ENCODE measurements around the gene ATP6V0E2.
A peak's percentile ranks its signal among the peaks of the same experiment; 100 is the strongest.
"Not testable (repeated sequence)": the region's sequence is repeated elsewhere in the genome, so short reads cannot be mapped to it uniquely, and the experiment has no call there.

Gene ATP6V0E2

DNA sequence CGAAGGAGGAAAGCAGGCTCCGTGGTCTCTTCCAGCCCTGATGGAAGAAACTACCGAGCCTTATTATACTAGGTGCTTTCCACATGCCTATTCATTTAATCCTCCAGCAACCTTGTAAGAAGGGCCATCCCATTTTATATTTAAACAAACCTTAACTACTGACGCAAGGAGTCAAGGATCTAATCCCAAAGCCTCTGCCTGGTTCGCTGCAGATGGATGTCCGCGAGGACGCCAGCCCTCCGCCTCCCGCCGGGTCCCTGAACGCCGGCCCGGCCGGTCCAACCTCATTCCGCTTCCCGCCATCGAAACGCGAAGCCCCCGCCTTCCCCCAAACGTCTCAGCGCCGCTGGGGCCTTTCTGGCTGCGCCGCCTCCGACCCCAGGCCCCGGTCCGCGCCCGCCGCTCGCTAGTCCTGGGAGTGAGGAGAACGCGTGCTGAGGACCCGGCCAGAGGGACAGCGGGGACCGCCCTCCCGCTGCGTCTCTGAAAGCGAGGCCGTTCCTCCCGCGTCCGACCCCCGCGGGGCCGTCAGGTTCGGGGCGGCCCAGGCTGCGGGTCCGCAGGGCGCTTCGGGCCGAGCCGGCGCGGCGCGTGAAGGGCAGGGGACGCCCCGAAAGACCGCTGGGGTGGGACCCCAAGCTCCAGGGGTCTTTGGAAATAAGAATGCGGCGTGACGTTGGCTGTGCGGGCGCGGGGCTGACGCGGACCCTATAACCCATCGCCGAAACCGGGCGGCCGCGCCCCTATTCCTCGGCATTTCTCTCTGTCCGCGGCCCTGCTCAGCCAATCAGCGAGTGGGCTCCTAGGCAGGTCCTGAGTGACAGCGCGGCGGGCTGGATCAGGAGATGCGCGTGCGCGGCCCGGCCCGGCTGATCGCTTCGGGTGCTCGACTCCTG, at the start of gene ATP6V0E2:
TSS of gene ATP6V0E2 (plus strand) at position 896 of the 896 bp plus-strand sequence. CDS start 97 bp downstream, outside the sequence.
- peak; percentile 95 for DNase-seq (ENCODE audit: low spot score)

- DNase-seq (ENCODE audit: low spot score): no peak
These were observed 49.4 kb upstream of the ATP6V0E2 start for GRCh38 chr7:149824301-149824741.

- no peak for DNase-seq (ENCODE audit: low spot score)
These were observed 48.8 kb upstream of the ATP6V0E2 start for GRCh38 chr7:149824748-149825566.

GRCh38 chr7:149825567-149826343, 48.0 kb upstream of the ATP6V0E2 start:
- DNase-seq (ENCODE audit: low spot score): no peak

GRCh38 chr7:149826344-149827088, 47.3 kb upstream of the ATP6V0E2 start:
- DNase-seq (ENCODE audit: low spot score): no peak

GRCh38 chr7:149827089-149827981, 46.4 kb upstream of the ATP6V0E2 start:
- DNase-seq (ENCODE audit: low spot score): no peak

DNA sequence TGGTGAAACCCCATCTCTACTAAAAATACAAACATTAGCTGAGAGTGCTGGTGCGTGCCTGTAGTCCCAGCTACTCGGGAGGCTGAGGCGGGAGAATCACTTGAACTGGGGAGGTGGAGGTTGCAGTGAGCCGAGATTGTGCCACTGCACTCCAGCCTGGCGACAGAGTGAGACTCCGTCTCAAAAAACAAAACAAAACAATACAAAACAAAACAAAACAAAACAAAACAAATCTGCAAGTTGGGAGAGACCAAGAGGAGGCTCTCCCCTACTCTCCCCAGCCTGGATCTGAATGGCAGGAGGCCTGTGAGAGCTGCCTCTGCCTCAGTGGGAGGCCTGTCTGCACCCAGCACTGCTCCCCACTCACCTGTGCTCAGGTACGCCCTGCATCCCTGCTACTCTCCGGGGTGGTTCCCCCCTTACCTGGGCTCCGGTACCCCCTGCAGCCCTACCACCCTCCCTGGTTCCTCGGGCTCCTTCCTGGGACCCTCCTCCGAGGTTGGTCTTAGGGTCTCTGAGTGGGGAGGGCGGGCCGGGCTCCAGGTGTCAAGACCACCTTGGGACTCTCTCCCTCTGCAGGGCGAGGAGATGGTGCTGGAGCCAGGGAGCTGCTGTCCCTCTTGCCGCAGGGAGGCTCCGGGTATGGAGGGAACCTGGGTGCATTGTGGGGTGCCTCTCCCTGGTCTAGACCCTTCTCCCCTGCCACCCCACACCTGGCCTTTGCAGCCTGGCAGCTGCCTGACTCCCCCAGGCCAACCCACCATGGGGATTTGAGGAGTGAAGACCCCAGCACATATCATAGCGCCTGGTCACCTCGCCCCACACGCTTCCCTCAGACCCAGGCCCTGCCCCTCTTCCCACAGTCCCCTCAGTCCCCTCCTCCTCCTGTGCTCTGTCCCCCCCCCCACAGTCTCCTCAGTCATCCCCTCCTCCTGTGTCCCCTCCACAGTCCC, 45.1 kb upstream of the ATP6V0E2 start:
- no peak for DNase-seq (ENCODE audit: low spot score)

DNA sequence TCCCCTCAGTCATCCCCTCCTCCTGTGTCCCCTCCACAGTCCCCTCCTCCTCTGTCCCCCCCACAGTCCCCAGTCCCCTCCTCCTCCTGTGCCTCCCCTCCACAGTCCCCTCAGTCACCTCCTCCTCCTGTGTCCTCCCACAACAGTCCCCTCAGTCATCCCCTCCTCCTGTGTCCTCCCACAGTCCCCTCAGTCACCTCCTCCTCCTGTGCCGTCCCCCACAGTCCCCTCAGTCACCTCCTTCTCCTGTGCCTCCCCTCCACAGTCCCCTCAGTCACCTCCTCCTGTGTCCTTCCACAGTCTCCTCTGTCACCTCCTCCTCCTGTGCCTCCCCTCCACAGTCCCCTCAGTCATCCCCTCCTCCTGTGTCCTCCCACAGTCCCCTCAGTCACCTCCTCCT, 43.2 kb upstream of the ATP6V0E2 start:
- not testable (repeated sequence) for DNase-seq (ENCODE audit: low spot score)

DNA sequence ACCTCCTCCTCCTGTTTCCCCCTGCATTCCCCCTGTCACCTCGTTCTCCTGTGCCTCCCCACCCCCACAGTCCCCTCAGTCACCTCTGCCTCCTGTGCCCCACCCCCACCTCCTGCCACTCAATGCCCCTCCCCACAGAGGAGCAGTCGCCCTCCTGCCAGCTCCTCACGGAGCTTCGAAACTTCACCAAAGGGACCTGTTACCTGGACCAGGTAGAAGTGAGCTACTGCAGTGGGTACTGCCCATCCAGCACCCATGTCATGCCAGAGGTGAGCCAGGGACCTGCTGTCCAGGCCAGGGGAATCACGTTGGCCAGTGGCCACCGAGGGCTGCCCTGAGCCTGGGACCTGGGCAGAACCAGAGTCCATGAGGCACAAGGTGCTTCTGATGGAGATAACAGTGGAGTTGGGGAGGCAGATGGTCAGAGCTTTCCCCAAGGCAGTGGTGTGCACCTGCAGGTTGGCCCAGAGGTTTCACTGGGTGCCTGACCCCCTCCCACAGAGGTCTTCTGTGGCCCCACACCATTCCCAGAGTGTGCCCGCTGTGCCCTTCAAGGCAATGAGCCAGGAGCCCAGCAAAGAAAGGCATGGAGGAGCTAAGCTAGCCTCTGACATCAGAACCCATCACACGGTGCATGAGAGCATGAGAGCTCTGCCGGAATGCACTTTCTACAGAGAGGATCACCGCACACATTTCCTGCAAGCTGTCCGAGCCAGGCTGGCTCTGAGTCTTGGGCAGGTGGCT, 42.6 kb upstream of the ATP6V0E2 start:
- DNase-seq (ENCODE audit: low spot score): no peak

- no peak for DNase-seq (ENCODE audit: low spot score)
These were observed 42.0 kb upstream of the ATP6V0E2 start for GRCh38 chr7:149831741-149832219.

DNA sequence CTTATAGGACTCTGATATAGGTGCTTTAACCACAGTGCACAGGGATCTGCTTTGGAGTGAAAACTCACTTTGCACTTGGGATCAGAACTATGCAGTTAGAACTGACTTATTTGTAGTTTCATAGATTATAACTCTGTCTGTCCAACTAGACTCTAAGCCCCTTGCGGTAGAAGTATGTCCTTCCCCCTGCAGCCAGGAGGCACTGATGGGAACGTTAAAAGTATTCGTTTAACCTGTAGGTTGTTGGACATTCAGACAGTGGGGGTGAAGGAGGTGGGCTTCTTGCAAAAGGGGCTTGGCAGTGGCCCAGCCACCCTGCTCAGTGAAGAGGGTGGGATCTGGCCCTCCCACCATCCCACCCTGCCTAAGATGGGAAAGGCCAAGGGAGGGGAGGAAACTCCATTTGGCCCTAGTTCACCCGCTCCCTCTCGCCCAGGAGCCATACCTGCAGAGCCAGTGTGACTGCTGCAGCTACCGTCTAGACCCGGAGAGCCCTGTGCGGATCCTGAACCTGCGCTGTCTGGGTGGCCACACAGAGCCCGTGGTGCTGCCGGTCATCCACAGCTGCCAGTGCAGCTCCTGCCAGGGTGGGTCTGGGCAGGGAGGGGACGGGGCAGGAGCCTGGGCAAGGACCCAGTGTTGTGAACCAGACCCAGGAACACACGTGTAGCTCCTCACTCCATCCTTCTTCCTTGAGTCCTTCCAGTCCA, 41.3 kb upstream of the ATP6V0E2 start:
- no peak for DNase-seq (ENCODE audit: low spot score)

- DNase-seq (ENCODE audit: low spot score): no peak
These were observed 40.2 kb upstream of the ATP6V0E2 start for GRCh38 chr7:149833495-149834130.

- DNase-seq (ENCODE audit: low spot score): no peak
These were observed 39.2 kb upstream of the ATP6V0E2 start for GRCh38 chr7:149834601-149835000.

- no peak for DNase-seq (ENCODE audit: low spot score)
These were observed 37.3 kb upstream of the ATP6V0E2 start for GRCh38 chr7:149836434-149836833.

DNA sequence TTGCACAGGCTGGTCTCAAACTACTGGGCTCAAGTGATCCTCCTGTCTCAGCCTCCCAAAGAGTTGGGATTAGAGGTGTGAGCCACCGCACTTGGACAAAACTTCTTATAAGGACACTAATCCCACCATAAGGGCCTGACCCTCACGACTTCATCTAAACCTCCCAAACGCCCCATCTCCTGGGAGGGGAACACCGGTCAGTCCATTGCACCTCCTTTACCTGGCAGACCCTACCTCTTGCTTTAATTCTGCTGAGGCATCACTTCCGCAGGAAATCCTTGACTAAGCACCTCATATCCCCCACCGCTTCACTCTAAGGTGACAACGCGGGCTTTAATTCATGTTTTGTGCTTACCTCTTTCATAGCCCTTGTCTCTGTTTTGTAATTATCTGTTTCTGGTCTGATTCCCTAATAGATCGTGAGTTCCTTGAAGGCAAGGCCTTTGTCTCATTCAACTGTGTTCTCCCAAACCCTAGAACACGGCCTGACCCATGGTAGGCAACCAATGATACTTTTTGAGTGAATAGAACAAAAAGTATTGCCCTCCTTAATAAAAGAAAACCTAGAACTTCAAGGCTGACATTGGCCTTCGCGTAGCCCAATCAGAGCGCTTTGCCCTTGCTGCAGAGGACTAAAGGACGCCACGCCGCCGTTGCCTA, 36.1 kb upstream of the ATP6V0E2 start:
- no peak for DNase-seq (ENCODE audit: low spot score)

DNA sequence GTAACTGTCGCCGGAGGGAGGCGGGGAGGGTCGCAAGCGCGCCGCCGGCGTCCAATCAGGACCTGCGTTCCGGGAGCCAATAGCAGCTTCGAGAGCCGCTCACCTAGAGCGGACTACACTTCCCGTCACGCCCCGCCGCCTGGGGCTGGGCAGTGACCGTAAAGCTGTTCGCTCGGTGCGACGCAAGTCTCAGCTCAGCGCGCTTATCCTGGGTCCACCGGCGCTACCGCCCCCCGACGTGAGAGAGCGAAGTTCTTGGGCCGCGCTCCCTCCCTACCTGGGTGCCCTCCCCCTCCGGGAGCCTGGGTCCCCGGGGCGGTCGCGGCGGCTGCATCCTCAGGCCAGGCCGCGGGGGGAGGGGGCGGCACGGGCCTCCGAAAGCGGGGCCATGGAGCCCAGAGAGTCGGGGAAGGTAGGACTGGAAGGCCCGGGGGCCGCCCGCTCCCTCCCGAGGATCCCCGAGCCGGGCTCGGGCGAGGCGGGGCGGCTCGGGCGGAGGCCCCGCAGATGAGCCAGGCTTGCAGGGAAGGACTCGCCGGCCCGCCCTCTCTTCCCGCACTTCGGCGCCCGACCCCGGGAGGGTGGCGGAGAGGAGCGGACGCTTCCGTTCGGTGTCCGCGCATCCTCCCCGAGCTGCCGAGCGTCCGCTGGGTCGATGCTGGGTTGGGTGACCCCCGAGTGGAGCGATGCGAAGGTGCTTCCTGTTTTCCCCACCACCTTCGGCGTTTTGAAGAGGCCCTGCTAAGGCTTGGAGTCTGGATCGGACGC, 35.4 kb upstream of the ATP6V0E2 start, which contains the start of gene ZNF862:
TSS of gene ZNF862 (plus strand) at position 152 of the 768 bp plus-strand sequence. CDS start at position 389, 237 bp downstream.
- DNase-seq (ENCODE audit: low spot score): peak; percentile 98
